Left kidney (tissue), 2 donors: Measurements from ENCODE around the gene MRPS6. TPM values are rescaled to one million over a fixed set of nuclear protein-coding genes. Genes with fewer than 3 reads are reported as not detected.

Source experiments
- DNase-seq: peaks from one replicate; pipeline ENCODE4 v3.0.0-alpha.2; 2013
- polyA plus RNA-seq: library from polyadenylated mRNA; unstranded; fragments of 120-200 nt; gene quantifications from one replicate; pipeline ENCODE4 v1.2.1, GENCODE V29; 2013; ENCODE audit not compliant: insufficient read length

The MRPS6 gene
- polyA plus RNA-seq, 1 donor = 126 TPM

DNA sequence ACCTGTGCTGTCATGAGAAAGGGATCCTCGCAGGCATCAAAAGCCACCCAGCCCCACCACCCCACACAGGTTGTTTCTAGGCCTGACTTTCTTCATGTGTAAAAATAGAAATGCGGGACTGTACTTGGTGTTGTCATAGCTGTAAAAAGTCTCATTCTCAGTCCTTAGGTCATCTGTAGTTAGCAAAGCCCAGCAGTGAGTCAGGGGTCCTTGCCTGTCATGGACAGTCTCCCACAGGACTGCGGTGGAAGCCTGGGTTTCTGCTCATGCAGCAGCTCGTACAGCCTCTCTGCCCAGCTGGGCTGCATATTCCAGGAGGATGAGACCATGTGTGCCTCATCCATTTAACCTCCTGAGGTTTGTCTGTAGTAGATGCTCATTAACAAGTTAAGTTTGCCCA is 58.2 kb downstream of the MRPS6 start:
- DNase-seq = no peak

DNA sequence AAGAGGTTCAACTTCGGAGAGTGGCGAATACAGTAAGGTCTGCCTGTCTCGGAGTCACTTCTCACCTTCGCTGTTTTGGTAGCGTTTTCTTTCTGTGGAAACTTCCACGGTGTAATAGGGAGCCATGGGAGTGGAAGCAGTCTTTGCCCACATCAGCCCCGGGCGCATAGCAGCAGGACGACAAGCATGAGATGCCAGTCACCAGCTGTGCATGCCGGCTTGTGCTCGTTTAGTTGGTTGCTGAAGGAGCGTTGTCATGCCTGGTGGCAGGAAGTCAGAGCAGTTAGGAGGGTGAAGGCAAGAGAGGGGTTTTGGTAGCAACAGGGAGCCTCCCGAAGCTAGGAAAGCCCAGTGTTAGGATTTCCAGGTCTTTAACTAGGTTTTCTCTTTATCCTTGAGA is 58.8 kb downstream of the MRPS6 start:
- DNase-seq = no peak

GRCh38 chr21:34132926-34133325 is 59.5 kb downstream of the MRPS6 start:
- DNase-seq = no peak

GRCh38 chr21:34133392-34133791 is 60.0 kb downstream of the MRPS6 start:
- DNase-seq = no peak

GRCh38 chr21:34133802-34134201 is 60.4 kb downstream of the MRPS6 start:
- DNase-seq = no peak

- no peak for DNase-seq
Observed at GRCh38 chr21:34135330-34135729, 62.0 kb downstream of the MRPS6 start.

DNA sequence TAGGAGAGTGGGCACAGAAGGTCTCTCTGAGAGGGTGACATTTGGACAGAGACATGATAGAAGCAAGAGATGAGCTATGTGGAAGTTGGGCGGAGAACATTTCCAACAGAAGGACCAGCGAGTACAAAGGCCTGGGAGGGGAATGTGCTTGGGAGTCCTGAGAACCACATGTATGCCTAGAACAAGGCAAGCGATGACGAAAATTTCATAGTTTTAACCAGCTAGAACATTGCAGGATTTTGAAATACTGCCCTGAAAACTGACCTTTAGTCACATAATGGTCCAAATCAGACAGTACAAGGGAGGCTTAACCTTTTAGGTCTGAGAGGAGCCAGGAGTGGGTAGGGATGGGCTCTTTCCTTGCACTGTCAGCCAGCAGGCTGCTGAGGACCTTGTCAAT is 68.0 kb downstream of the MRPS6 start:
- no peak for DNase-seq

GRCh38 chr21:34143685-34144182 is 70.4 kb downstream of the MRPS6 start:
- DNase-seq = peak; percentile 50

DNA sequence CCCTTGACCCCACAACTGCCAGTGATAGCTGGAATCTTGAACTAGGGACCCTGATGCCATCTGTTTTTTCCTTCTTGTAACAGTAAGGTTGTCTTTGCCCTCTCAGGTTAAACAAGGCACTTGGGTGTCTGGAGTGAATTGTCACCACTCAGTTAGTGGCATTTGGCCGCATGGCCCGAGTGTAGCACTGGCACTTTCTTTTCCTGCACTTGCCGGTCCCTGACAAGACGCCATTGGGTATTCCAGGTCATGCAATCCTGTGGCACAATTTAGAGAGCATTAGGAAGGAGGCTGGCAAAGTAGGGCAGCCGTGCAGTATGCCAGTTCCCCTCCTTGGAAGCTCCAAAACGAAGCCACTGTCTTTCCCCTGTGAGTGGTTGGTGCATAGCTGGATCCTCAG is 70.8 kb downstream of the MRPS6 start:
- no peak for DNase-seq

DNA sequence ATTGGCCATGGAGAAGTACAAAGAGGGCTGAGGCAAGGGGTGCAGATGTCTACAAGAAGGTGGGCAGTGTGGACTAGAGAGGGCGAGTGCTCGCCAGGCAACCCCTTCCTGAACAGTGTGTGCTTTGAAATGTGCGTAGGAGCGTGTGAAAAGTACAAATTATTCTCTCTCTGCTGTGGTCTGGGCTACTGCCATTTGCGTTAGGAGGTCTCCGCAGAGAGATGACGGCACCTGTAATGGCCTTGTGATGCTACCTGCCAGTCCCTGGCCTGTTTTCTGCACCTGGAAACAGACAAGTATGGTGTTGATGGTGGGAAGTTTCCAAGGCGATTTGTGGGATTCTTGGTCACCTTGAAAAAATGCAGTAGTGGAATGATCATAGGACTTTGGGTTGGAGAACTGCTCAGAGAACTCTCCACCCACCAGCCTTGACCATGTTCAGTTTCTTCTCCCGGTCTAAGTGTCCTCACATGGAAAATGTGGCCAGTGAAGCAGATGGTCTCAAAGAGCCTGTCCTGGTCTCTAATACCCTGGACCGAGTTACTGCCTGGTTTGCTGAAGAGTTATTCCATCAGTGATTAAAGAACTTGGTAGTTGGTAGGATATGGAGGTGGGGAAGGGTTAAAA is 74.5 kb downstream of the MRPS6 start:
- no peak for DNase-seq

- DNase-seq = no peak
Observed at GRCh38 chr21:34148419-34148804, 75.0 kb downstream of the MRPS6 start.

GRCh38 chr21:34148826-34149558 is 75.6 kb downstream of the MRPS6 start:
- DNase-seq = no peak

DNA sequence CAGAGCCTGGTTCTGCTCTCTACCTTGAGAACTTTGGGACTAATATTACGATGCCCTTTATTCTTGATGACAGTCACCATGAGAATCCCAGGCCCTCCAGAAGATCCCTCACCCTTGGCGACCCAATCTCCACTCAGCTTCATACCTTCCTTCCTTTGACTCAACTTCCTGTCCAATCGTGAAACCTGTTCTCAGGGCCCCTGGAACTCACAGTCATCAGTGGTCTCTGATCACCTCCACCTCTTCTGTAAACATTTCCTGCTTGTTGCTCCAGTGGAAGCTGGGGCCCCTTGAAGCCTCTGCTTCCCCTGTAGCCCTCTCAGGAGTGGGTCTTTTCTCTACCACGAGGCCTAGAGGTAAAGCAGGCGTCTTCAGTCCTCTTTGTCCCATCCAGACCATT is 79.1 kb downstream of the MRPS6 start:
- DNase-seq = no peak

DNA sequence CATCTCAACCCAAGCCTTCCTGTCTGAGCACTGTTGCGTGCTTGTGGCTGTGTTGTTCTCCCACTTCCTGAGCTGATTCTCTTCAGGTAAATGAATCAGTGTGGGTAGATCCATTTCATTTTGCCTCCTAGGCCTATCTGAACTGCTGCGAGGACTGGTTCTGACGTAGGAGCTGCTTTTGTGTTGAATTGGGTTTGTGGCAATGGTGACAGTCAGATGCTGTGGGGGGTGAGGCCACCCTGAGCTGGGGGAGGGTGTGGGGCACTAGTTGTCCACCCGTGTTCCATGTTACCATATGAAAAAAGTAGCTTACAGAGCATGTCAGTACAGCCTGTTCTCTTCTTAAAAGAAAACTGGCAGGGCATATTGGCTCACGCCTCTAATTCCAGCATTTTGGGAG is 81.5 kb downstream of the MRPS6 start:
- DNase-seq = no peak

DNA sequence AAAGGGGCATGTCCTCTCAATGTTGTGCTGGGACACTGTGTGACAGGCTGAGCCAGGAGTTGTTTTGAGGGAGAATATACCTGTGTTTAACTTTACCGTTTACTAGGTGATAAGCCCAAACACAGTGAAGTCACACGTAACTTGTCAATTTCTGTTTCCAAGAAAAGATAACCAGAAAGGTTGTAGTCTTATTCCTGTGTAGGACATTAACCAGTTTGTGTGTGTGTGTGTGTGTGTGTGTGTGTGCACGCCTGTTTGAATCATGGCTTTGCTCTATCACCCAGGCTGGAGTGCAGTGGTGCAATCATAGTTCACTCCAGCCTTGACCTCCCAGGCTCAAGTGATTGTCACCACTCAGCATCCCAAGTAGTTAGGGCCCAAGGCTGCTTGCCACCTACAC is 83.6 kb downstream of the MRPS6 start:
- DNase-seq = no peak

DNA sequence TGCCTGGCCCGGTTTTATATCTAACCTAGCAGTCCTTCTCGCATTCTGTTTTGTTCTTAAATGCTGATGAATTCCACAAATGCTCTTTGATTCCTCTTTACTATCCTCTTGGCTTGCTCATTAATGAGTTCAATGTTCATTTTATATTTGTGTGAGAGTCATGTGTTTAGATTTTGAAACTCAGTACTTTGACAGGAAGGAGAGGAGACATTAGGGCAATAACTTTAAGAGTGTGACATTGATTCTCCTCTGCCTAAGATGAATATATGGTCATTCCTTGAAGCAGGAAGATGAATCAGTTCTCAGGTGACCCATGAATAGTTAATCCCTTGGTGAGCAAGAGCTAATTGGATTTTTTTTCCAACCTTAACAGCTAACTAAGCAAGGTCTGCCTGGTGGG is 84.1 kb downstream of the MRPS6 start:
- DNase-seq = no peak

GRCh38 chr21:34158866-34159835 is 85.8 kb downstream of the MRPS6 start:
- DNase-seq = no peak

DNA sequence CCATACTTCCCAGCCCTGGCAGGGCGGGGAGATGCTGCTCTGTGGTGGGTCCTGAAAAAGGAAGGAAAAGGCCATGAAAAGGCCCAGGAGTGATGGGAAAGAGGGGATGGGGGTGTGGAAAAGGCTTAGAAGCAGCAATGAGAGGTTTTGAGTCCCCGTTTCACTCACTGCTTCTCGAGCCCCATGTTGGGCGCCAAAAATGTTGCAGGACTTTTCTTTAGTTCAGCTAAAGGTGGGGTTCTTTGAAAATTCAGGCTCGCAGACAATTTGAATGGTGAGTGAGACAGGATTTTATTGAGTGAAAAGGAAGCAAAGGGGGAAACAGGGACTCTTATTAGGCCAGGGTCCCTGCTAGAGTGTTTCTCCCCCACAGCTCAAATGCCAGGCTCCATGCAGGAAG is 93.1 kb downstream of the MRPS6 start:
- no peak for DNase-seq

DNA sequence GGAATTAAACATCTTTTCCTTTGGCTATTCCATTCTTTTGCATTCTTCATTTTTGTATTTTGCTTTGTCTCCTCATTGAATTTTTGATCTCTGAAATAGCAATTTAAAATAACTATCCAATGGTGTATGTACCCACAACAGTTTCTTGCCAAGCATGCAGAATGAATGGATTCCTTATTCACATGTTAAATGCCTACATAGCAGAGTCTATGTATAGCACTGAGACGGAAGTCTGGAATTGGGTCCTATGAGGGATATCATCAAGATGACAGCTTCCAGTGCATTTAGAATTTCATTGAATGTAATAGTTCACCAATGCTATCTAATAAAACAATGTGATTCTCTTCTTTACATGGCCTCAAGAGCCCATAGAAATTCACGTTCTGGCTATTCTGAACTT is 97.5 kb downstream of the MRPS6 start:
- DNase-seq = no peak

GRCh38 chr21:34174470-34174869 is 101.1 kb downstream of the MRPS6 start:
- no peak for DNase-seq

- DNase-seq = no peak
Observed at GRCh38 chr21:34176448-34176847, 103.1 kb downstream of the MRPS6 start.

GRCh38 chr21:34177919-34178567 is 104.7 kb downstream of the MRPS6 start:
- no peak for DNase-seq
